ENCODE measurements around the gene HMMR. TPM values are rescaled to one million over a fixed set of nuclear protein-coding genes. Genes with fewer than 3 reads are reported as not detected.

Gene HMMR
- polyA plus RNA-seq, 1 donor from 2014 or later: 3.5 TPM

GRCh38 chr5:163504079-163504931, 43.9 kb downstream of the HMMR start:
- Histone ChIP-seq H3K9me3 (ENCODE audit: low read length) (no peaks in the 10 kb centered on the region), H3K27me3 (ENCODE audit: insufficient read depth, low read depth, low read length) (no peaks in the 10 kb centered on the region), H3K36me3 (ENCODE audit: insufficient read depth, low read length) (no peaks in the 10 kb centered on the region), H4K20me1 (ENCODE audit: insufficient read depth) (no peaks in the 10 kb centered on the region), H2AFZ (ENCODE audit: low read depth, low read length) (no peak overlapping the region), H3K4me3 (ENCODE audit: low read length) (peak overlapping the region; percentile 67), H3F3A (ENCODE audit: insufficient read depth, low read length, poor library complexity, severe bottlenecking) (no peaks in the 10 kb centered on the region), H3K27ac (ENCODE audit: low read length) (peak overlapping the region; percentile 82), H3K9me2 (ENCODE audit: insufficient read depth, low read length) (no peaks in the 10 kb centered on the region), H3K4me2 (ENCODE audit: low read length) (peak overlapping the region; percentile 88), H3K9ac (ENCODE audit: low read length) (peak overlapping the region; percentile 76), H3K79me2 (replicated peaks; ENCODE audit: insufficient read depth, low read length) (peaks cover 32% of the 10 kb centered on the region)
- no peak for TF ChIP-seq CTCF (IDR thresholded peaks at IDR 0.05; ENCODE audit: poor library complexity, severe bottlenecking)
- peak; percentile 29 for TF ChIP-seq MXI1 (conservative IDR thresholded peaks at IDR 0.05; ENCODE audit: poor library complexity, severe bottlenecking)
- TF ChIP-seq TAF1 (IDR thresholded peaks at IDR 0.05; ENCODE audit: low read depth): no peak

GRCh38 chr5:163505049-163505367, 44.6 kb downstream of the HMMR start:
- Histone ChIP-seq H3K9ac (ENCODE audit: low read length) (peak overlapping the region; percentile 76), H3K9me2 (ENCODE audit: insufficient read depth, low read length) (no peaks in the 10 kb centered on the region), H3K9me3 (ENCODE audit: low read length) (no peaks in the 10 kb centered on the region), H3F3A (ENCODE audit: insufficient read depth, low read length, poor library complexity, severe bottlenecking) (no peaks in the 10 kb centered on the region), H4K20me1 (ENCODE audit: insufficient read depth) (no peaks in the 10 kb centered on the region), H3K27ac (ENCODE audit: low read length) (peak overlapping the region; percentile 82), H3K36me3 (ENCODE audit: insufficient read depth, low read length) (no peaks in the 10 kb centered on the region), H3K79me2 (replicated peaks; ENCODE audit: insufficient read depth, low read length) (peaks cover 39% of the 10 kb centered on the region), H3K4me2 (ENCODE audit: low read length) (peak overlapping the region; percentile 88), H3K4me3 (ENCODE audit: low read length) (peak overlapping the region; percentile 67), H3K27me3 (ENCODE audit: insufficient read depth, low read depth, low read length) (no peaks in the 10 kb centered on the region), H2AFZ (ENCODE audit: low read depth, low read length) (peak overlapping the region; percentile 77)
- no peak for TF ChIP-seq TAF1 (IDR thresholded peaks at IDR 0.05; ENCODE audit: low read depth)
- no peak for TF ChIP-seq EP300 (conservative IDR thresholded peaks at IDR 0.05; ENCODE audit: poor library complexity, severe bottlenecking)
- TF ChIP-seq EZH2 (IDR thresholded peaks at IDR 0.05; ENCODE audit: borderline replicate concordance, insufficient read depth, low read length, poor library complexity, severe bottlenecking): no peak
- TF ChIP-seq CTCF (IDR thresholded peaks at IDR 0.05; ENCODE audit: poor library complexity, severe bottlenecking): no peak
- TF ChIP-seq REST (IDR thresholded peaks at IDR 0.05; ENCODE audit: borderline replicate concordance): no peak
- TF ChIP-seq RAD21 (conservative IDR thresholded peaks at IDR 0.05): no peak
- TF ChIP-seq SMC3 (conservative IDR thresholded peaks at IDR 0.05; ENCODE audit: poor library complexity): no peak
- no peak for TF ChIP-seq POLR2AphosphoS5 (IDR thresholded peaks at IDR 0.05)
- TF ChIP-seq MXI1 (conservative IDR thresholded peaks at IDR 0.05; ENCODE audit: poor library complexity, severe bottlenecking): no peak
